Gastroesophageal sphincter (tissue), 3 donors: ENCODE measurements around the gene MFSD8.

Experiments
- CTCF ChIP-seq, 4 experiments: fragments of 200-600 bp in 2 of 4; fragments of 450-650 bp in 2 of 4; sonication (generic) in 1 of 4; IDR thresholded peaks; one replicate each; pipeline ENCODE4 v1.5.1; 2017 to 2019; ENCODE audit warnings: antibody characterized with exemption in 4 of 4, mild to moderate bottlenecking in 2 of 4, moderate library complexity in 2 of 4
- POLR2A ChIP-seq, 2 donors: fragments of 450-650 bp; IDR thresholded peaks; one replicate each; pipeline ENCODE4 v1.6.1; 2017; ENCODE audit warnings: antibody characterized with exemption in 2 of 2, mild to moderate bottlenecking in 2 of 2, moderate library complexity in 1 of 2

DNA sequence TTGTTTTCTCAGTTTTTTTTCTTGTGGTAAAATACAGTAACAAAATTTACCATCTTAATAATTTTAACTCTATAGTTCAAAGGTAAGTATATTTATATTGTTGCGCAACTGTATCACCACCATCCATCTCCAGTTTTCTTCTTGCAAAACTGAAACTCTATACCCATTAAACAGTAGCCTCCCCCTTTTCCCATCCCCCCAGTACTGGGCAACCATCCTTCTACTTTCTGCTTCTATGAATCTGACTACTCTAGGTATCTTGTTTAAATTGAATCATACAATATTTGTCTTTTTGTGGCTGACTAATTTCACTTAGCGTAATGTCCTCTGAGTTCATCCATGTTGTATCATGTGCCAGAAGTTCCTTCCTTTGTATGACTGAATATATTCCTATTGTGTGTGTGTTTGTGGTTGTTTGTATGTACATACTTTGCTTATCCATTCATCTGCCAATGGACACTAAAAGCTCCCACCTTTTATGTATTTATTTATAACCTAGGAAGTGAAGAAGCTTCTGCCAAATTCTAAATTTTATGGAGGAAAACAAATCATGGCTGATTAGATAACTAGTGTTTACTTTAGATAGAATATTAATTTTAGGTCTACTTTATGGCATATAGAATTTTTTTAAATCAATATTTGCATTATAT is 10.3 kb upstream of the MFSD8 start:
- TF ChIP-seq CTCF (IDR thresholded peaks at IDR 0.05) = no peak
- TF ChIP-seq POLR2A (IDR thresholded peaks at IDR 0.05) = no peak
